HUES64 (cell line): ENCODE results near the gene PROX2.

Experiments used
- H3K27ac ChIP-seq: 2 replicates; pipeline ENCODE4 v1.7.0; 2013; ENCODE audit warnings: low read depth, low read length, inconsistent platforms
- H3K27me3 ChIP-seq: 2 replicates; pipeline ENCODE4 v1.6.1; 2013; ENCODE audit warnings: mild to moderate bottlenecking, low read length; ENCODE audit not compliant: insufficient read depth
- H3K36me3 ChIP-seq: 2 replicates; pipeline ENCODE4 v1.6.1; 2013; ENCODE audit warnings: mild to moderate bottlenecking, low read length; ENCODE audit not compliant: insufficient read depth
- H3K4me1 ChIP-seq: 2 replicates; pipeline ENCODE4 v1.6.1; 2013; ENCODE audit warnings: mild to moderate bottlenecking, low read length, moderate library complexity; ENCODE audit not compliant: insufficient read depth
- H3K4me3 ChIP-seq: 2 replicates; pipeline ENCODE4 v1.5.1; 2013; ENCODE audit warnings: mild to moderate bottlenecking, low read length, moderate library complexity
- H3K9ac ChIP-seq: 2 replicates; pipeline ENCODE4 v1.6.1; 2013; ENCODE audit warnings: mild to moderate bottlenecking, low read depth, low read length
- H3K9me3 ChIP-seq: 2 replicates; pipeline ENCODE4 v1.6.1; 2013; ENCODE audit warnings: low read depth, low read length; ENCODE audit not compliant: insufficient read depth
- WGBS: fragments of 150-250, 120-280 bp; methylation state at CpG from one replicate; pipeline ENCODE4 v1.1.7; 2013; ENCODE audit warnings: missing lambda C conversion rate; 5-methylcytosine and 5-hydroxymethylcytosine counted together

The PROX2 gene

GRCh38 chr14:74856366-74856765 is 19.6 kb downstream of the PROX2 start:
- 91% methylated on average over 1 of the region's 1 CpG for WGBS
- Histone ChIP-seq H3K27me3 (no peaks in the 10 kb centered on the region), H3K4me3 (no peak overlapping the region), H3K9me3 (no peaks in the 10 kb centered on the region), H3K27ac (no peak overlapping the region), H3K9ac (no peak overlapping the region), H3K36me3 (no peaks in the 10 kb centered on the region), H3K4me1 (peaks cover 2% of the 10 kb centered on the region; the same call in 1 of the 2 replicates)

- Histone ChIP-seq H3K27ac (no peak overlapping the region), H3K36me3 (no peaks in the 10 kb centered on the region), H3K9me3 (no peaks in the 10 kb centered on the region), H3K4me3 (no peak overlapping the region), H3K4me1 (no peaks in the 10 kb centered on the region), H3K9ac (no peak overlapping the region), H3K27me3 (no peaks in the 10 kb centered on the region)
- 72% methylated on average over 4 of the region's 4 CpGs for WGBS
Measured at GRCh38 chr14:74855945-74856344, 20.0 kb downstream of the PROX2 start.

- Histone ChIP-seq H3K27ac (no peak overlapping the region), H3K4me3 (no peak overlapping the region), H3K9me3 (no peaks in the 10 kb centered on the region), H3K9ac (no peak overlapping the region), H3K27me3 (no peaks in the 10 kb centered on the region), H3K4me1 (no peaks in the 10 kb centered on the region), H3K36me3 (no peaks in the 10 kb centered on the region)
- WGBS = 86% methylated on average over 7 of the region's 7 CpGs
Measured at GRCh38 chr14:74855021-74855420, 20.9 kb downstream of the PROX2 start.

GRCh38 chr14:74853581-74853980 is 22.4 kb downstream of the PROX2 start:
- H3K4me3 ChIP-seq = no peak overlapping the region
- no peak overlapping the region for H3K9ac ChIP-seq
- no peaks in the 10 kb centered on the region for H3K9me3 ChIP-seq
- H3K36me3 ChIP-seq = no peaks in the 10 kb centered on the region
- no peaks in the 10 kb centered on the region for H3K4me1 ChIP-seq
- no peak overlapping the region for H3K27ac ChIP-seq
- no peaks in the 10 kb centered on the region for H3K27me3 ChIP-seq
- 84% methylated on average over 3 of the region's 4 CpGs for WGBS

- Histone ChIP-seq H3K36me3 (no peaks in the 10 kb centered on the region), H3K9ac (no peak overlapping the region), H3K4me1 (no peaks in the 10 kb centered on the region), H3K27me3 (no peaks in the 10 kb centered on the region), H3K27ac (no peak overlapping the region), H3K9me3 (no peaks in the 10 kb centered on the region), H3K4me3 (no peak overlapping the region)
- WGBS = 72% methylated on average over 1 of the region's 2 CpGs
Measured at GRCh38 chr14:74852922-74853530, 22.9 kb downstream of the PROX2 start.

- no peak overlapping the region for H3K4me3 ChIP-seq
- WGBS = 86% methylated on average over 2 of the region's 2 CpGs
- no peaks in the 10 kb centered on the region for H3K36me3 ChIP-seq
- H3K27ac ChIP-seq = no peak overlapping the region
- H3K9ac ChIP-seq = no peak overlapping the region
- H3K4me1 ChIP-seq = no peaks in the 10 kb centered on the region
- H3K9me3 ChIP-seq = no peaks in the 10 kb centered on the region
- no peaks in the 10 kb centered on the region for H3K27me3 ChIP-seq
Measured at GRCh38 chr14:74848768-74849167, 27.2 kb downstream of the PROX2 start.

GRCh38 chr14:74846968-74847665 is 28.8 kb downstream of the PROX2 start:
- no peaks in the 10 kb centered on the region for H3K9me3 ChIP-seq
- no peaks in the 10 kb centered on the region for H3K36me3 ChIP-seq
- H3K27me3 ChIP-seq = no peaks in the 10 kb centered on the region
- no peak overlapping the region for H3K27ac ChIP-seq
- no peak overlapping the region for H3K9ac ChIP-seq
- no peaks in the 10 kb centered on the region for H3K4me1 ChIP-seq
- no peak overlapping the region for H3K4me3 ChIP-seq
- WGBS = 91% methylated on average over 1 of the region's 1 CpG

GRCh38 chr14:74846168-74846567 is 29.8 kb downstream of the PROX2 start:
- H3K27ac ChIP-seq = no peak overlapping the region
- no peaks in the 10 kb centered on the region for H3K4me1 ChIP-seq

GRCh38 chr14:74843653-74844052 is 32.3 kb downstream of the PROX2 start:
- Histone ChIP-seq H3K9ac (no peak overlapping the region), H3K36me3 (peaks cover 9% of the 10 kb centered on the region), H3K4me3 (no peak overlapping the region), H3K4me1 (no peaks in the 10 kb centered on the region), H3K27ac (no peak overlapping the region), H3K27me3 (no peaks in the 10 kb centered on the region), H3K9me3 (no peaks in the 10 kb centered on the region)

More at GRCh38 chr14:74846168-74846567, 29.8 kb downstream of the PROX2 start:
- 94% methylated on average over 3 of the region's 3 CpGs for WGBS
- Histone ChIP-seq H3K9me3 (no peaks in the 10 kb centered on the region), H3K36me3 (0 out of 2 replicates have a peak, but pooled peaks cover under 1% of the 10 kb centered on the region), H3K9ac (no peak overlapping the region), H3K4me3 (no peak overlapping the region), H3K27me3 (no peaks in the 10 kb centered on the region)

- no peaks in the 10 kb centered on the region for H3K4me1 ChIP-seq
- WGBS = 97% methylated on average over 4 of the region's 4 CpGs
- no peak overlapping the region for H3K9ac ChIP-seq
Measured at GRCh38 chr14:74841230-74842207, 34.4 kb downstream of the PROX2 start.

GRCh38 chr14:74840603-74841030 is 35.3 kb downstream of the PROX2 start:
- H3K27ac ChIP-seq = no peak overlapping the region
- 87% methylated on average over 5 of the region's 5 CpGs for WGBS
- peaks cover 32% of the 10 kb centered on the region for H3K36me3 ChIP-seq
- no peaks in the 10 kb centered on the region for H3K4me1 ChIP-seq
- no peaks in the 10 kb centered on the region for H3K9me3 ChIP-seq
- H3K9ac ChIP-seq = no peak overlapping the region
- H3K27me3 ChIP-seq = no peaks in the 10 kb centered on the region
- no peak overlapping the region for H3K4me3 ChIP-seq

More at GRCh38 chr14:74841230-74842207, 34.4 kb downstream of the PROX2 start:
- H3K27ac ChIP-seq = no peak overlapping the region
- peaks cover 23% of the 10 kb centered on the region for H3K36me3 ChIP-seq
- no peak overlapping the region for H3K4me3 ChIP-seq
- no peaks in the 10 kb centered on the region for H3K9me3 ChIP-seq
- no peaks in the 10 kb centered on the region for H3K27me3 ChIP-seq
